ENCODE results near the gene RPL9. TPM values are rescaled to one million over a fixed set of nuclear protein-coding genes. Genes with fewer than 3 reads are reported as not detected.

Gene RPL9
- total and polyA plus RNA-seq, 11 donors, result 576 to 2,059 (median 926) TPM

DNA sequence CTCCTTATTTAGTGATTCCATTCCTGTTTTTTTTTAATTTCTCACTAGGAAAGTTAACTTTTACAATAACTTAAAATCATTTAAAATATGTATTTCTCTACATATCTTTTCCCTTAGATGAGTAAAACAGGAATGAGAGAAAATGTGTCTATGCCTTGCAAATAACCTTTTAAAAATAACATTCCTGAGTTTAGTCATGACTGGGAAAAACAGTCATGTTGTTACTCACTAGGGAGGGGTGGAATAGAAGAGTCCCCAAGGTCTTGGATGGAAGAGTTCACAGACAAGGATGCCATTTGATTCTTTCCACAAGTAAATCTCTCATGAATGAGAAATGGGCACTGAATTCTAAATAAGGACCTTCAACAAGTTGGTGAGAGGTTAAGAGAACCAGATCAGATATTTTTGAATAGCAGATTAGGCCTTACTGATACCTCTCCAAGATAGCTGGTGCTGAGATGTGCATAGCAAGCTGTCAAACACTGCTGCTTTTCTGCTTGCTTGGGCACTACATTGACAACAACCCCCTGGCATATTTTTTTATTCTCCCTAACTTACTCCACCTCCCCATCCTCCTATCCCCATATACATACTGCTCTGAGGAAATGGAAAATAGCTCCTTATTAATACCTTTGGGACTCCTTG lies 43.4 kb upstream of the RPL9 start:
- Histone ChIP-seq H3K36me3 (peaks cover 0 to 95% (median 86%) of the 10 kb centered on the region in 9 donors), H3K4me3 (no peak overlapping the region), H3K4me1 (peaks cover 0 to 2% (median 0%) of the 10 kb centered on the region in 12 donors), H3K27me3 (no peaks in the 10 kb centered on the region), H3K27ac (peak overlapping the region in 5 of 12 donors; percentile 3 to 51 (median 27)), H3K9me3 (no peaks in the 10 kb centered on the region)
- DNase-seq (no peak), ATAC-seq (peak in 3 of 4 donors; percentile 39 to 86 (median 58))
- TF ChIP-seq POLR2A (IDR thresholded peaks at IDR 0.05), result no peak
- TF ChIP-seq, protein P1, sequence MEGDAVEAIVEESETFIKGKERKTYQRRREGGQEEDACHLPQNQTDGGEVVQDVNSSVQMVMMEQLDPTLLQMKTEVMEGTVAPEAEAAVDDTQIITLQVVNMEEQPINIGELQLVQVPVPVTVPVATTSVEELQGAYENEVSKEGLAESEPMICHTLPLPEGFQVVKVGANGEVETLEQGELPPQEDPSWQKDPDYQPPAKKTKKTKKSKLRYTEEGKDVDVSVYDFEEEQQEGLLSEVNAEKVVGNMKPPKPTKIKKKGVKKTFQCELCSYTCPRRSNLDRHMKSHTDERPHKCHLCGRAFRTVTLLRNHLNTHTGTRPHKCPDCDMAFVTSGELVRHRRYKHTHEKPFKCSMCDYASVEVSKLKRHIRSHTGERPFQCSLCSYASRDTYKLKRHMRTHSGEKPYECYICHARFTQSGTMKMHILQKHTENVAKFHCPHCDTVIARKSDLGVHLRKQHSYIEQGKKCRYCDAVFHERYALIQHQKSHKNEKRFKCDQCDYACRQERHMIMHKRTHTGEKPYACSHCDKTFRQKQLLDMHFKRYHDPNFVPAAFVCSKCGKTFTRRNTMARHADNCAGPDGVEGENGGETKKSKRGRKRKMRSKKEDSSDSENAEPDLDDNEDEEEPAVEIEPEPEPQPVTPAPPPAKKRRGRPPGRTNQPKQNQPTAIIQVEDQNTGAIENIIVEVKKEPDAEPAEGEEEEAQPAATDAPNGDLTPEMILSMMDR (IDR thresholded peaks at IDR 0.05), result no peak
- intact Hi-C loops (cut with DNase I), result no loop called here

DNA sequence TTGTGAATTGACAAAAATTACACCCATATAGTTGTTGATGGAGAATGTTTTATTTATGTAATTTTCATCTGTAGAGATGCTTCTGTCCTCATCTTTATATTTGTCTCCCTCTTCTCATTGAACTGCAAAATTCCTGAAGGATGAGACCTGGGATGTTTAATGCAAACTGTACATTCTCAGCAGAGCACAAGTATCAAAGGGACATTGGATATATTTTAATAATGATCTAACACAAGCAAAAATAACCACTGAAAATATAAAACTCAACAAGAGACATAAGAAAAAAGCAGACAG lies 40.0 kb upstream of the RPL9 start:
- Histone ChIP-seq H3K4me3 (no peak overlapping the region), H3K27me3 (no peaks in the 10 kb centered on the region), H3K27ac (no peak overlapping the region), H3K4me1 (no peaks in the 10 kb centered on the region), H3K9me3 (no peaks in the 10 kb centered on the region), H3K36me3 (peaks cover 0 to 60% (median 52%) of the 10 kb centered on the region in 9 donors)
- TF ChIP-seq, protein P1 (IDR thresholded peaks at IDR 0.05), result no peak
- intact Hi-C loops (cut with DNase I), result no loop called here
- ATAC-seq, result no peak
- no peak for DNase-seq

- TF ChIP-seq, protein P1 (IDR thresholded peaks at IDR 0.05), result no peak
- no peak for TF ChIP-seq POLR2A (IDR thresholded peaks at IDR 0.05)
- H3K9me3 ChIP-seq, result no peaks in the 10 kb centered on the region
- ATAC-seq, result no peak
- no peaks in the 10 kb centered on the region for H3K4me1 ChIP-seq
- no peaks in the 10 kb centered on the region for H3K27me3 ChIP-seq
- H3K36me3 ChIP-seq, result peaks cover 0 to 55% (median 47%) of the 10 kb centered on the region in 9 donors
- no peak overlapping the region for H3K27ac ChIP-seq
- no peak for DNase-seq
- intact Hi-C loops (cut with DNase I), result no loop called here
- no peak overlapping the region for H3K4me3 ChIP-seq
- 89 to 93% (median 92%) methylated on average over 1 of the region's 1 CpG for WGBS, 4 donors
Measured at GRCh38 chr4:39497909-39498726, 39.4 kb upstream of the RPL9 start.

GRCh38 chr4:39495446-39496213 lies 36.9 kb upstream of the RPL9 start:
- intact Hi-C loops (cut with DNase I), result no loop called here
- DNase-seq (no peak), ATAC-seq (no peak)
- Histone ChIP-seq H3K36me3 (peaks cover 0 to 31% (median 23%) of the 10 kb centered on the region in 9 donors), H3K27ac (no peak overlapping the region), H3K4me1 (no peaks in the 10 kb centered on the region), H3K4me3 (no peak overlapping the region), H3K9me3 (no peaks in the 10 kb centered on the region), H3K27me3 (no peaks in the 10 kb centered on the region)
- TF ChIP-seq POLR2A (IDR thresholded peaks at IDR 0.05), result no peak
- TF ChIP-seq, protein P1 (IDR thresholded peaks at IDR 0.05), result no peak
- 69 to 78% (median 77%) methylated on average over 4 of the region's 4 CpGs for WGBS, 4 donors
